Esophagus muscularis mucosa (tissue), 3 donors: ENCODE measurements around the gene AKT3.

Experiments used
- POLR2A ChIP-seq: fragments of 450-650 bp; IDR thresholded peaks from one replicate; pipeline ENCODE4 v1.6.1; 2017; ENCODE audit warnings: antibody characterized with exemption, moderate library complexity, mild to moderate bottlenecking, low read depth
- POLR2AphosphoS5 ChIP-seq, 2 donors: sonication (generic); formaldehyde crosslinking; IDR thresholded peaks; one replicate each; pipeline ENCODE4 v1.6.1; 2017; ENCODE audit warnings: antibody characterized with exemption in 2 of 2
- TF ChIP-seq, protein P1 (sequence below), 3 experiments: fragments of 200-600 bp in 2 of 3; fragments of 450-650 bp in 1 of 3; sonication (generic) in 2 of 3; IDR thresholded peaks; one replicate each; pipeline ENCODE4 v1.5.1; 2017 to 2019; ENCODE audit warnings: antibody characterized with exemption in 3 of 3, mild to moderate bottlenecking in 2 of 3, moderate library complexity in 1 of 3

DNA sequence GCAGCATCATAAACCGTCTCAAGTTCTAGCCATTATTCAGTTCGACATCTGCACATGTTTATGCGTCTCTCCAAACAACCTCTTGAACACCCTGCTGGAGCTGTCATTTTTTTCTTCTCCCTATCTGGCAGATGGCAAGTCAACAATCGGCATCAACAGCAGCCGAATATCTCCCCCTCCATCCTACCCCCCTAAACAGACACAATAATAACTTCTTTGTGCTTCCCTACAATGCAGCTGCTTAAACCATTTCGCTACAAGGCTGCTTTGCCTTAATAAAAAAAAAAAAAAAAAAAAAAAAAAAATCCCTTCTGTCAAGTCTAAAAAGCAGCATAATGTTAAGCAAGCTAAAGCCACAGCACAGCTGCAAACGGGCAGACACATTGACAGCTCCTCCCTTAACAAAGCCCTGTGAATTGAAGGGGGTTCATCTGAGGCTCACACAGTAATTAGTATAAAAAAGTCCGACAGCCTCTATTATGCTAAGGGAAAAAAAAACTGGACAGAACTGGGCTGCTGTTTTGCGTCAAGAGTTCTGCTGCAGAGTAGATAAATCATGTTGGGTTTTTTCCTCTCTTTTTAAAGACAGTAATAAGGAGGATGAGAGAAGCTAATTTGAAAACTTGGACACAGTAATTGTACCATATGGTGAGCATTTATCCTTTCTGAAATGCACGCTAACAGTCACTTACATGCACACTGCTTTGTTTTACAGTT is 136.4 kb downstream of the AKT3 start:
- TF ChIP-seq POLR2A (no peak), POLR2AphosphoS5 (IDR thresholded peaks at IDR 0.05) (no peak)
- TF ChIP-seq, protein P1, sequence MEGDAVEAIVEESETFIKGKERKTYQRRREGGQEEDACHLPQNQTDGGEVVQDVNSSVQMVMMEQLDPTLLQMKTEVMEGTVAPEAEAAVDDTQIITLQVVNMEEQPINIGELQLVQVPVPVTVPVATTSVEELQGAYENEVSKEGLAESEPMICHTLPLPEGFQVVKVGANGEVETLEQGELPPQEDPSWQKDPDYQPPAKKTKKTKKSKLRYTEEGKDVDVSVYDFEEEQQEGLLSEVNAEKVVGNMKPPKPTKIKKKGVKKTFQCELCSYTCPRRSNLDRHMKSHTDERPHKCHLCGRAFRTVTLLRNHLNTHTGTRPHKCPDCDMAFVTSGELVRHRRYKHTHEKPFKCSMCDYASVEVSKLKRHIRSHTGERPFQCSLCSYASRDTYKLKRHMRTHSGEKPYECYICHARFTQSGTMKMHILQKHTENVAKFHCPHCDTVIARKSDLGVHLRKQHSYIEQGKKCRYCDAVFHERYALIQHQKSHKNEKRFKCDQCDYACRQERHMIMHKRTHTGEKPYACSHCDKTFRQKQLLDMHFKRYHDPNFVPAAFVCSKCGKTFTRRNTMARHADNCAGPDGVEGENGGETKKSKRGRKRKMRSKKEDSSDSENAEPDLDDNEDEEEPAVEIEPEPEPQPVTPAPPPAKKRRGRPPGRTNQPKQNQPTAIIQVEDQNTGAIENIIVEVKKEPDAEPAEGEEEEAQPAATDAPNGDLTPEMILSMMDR (IDR thresholded peaks at IDR 0.05), result no peak
